H1 (cell line): Measurements from ENCODE around the gene NR4A2.

Experiments
- CHD2 ChIP-seq: IDR thresholded peaks from 2 replicates; pipeline ENCODE4 v1.6.1; 2012; ENCODE audit warnings: low read length, improper control_type of control experiment
- HDAC2 ChIP-seq, 2 experiments: fragments of 300-600 bp in 1 of 2; sonication (generic) in 1 of 2; IDR thresholded peaks; 2 replicates each; pipeline ENCODE4 v1.6.1; 2011 to 2012; ENCODE audit warnings: low read depth in 2 of 2, low read length in 2 of 2, mild to moderate bottlenecking in 2 of 2, moderate library complexity in 2 of 2, borderline replicate concordance in 1 of 2, inconsistent platforms in 1 of 2
- NRF1 ChIP-seq: IDR thresholded peaks from 2 replicates; pipeline ENCODE4 v1.6.1; 2011; ENCODE audit warnings: mild to moderate bottlenecking, low read depth, low read length, improper control_type of control experiment
- POLR2A ChIP-seq, 2 experiments: IDR thresholded peaks; 1 replicate in 1 of 2; 2 replicates in 1 of 2; pipeline ENCODE4 v1.6.1; 2011; ENCODE audit warnings: low read depth in 2 of 2, low read length in 2 of 2, mild to moderate bottlenecking in 2 of 2; ENCODE audit errors: control extremely low read depth in 1 of 2
- POLR2AphosphoS5 ChIP-seq: IDR thresholded peaks from 2 replicates; pipeline ENCODE4 v1.6.1; 2011; ENCODE audit warnings: low read depth, low read length
- RBBP5 ChIP-seq: IDR thresholded peaks from 2 replicates; pipeline ENCODE4 v1.7.1; 2012; ENCODE audit warnings: low read depth, mild to moderate bottlenecking, inconsistent platforms, low read length, moderate library complexity, borderline replicate concordance
- TF ChIP-seq, protein P1 (sequence below), 3 experiments: IDR thresholded peaks; 1 replicate in 2 of 3; 2 replicates in 1 of 3; pipeline versions ENCODE4 v1.5.1 to v1.6.1; 2011; ENCODE audit warnings: low read length in 3 of 3, mild to moderate bottlenecking in 3 of 3, inconsistent platforms in 2 of 3, low read depth in 1 of 3, moderate library complexity in 1 of 3; ENCODE audit not compliant: insufficient read depth in 1 of 3; ENCODE audit errors: control extremely low read depth in 1 of 3

- TF ChIP-seq POLR2A (IDR thresholded peaks at IDR 0.05; ENCODE audit: control extremely low read depth in 1 of 2, low read depth in 2 of 2, low read length in 2 of 2) (no peak), CHD2 (no peak), POLR2AphosphoS5 (no peak), RBBP5 (no peak), HDAC2 (IDR thresholded peaks at IDR 0.05; ENCODE audit: borderline replicate concordance in 1 of 2, low read depth in 2 of 2, low read length in 2 of 2) (no peak), NRF1 (no peak)
- TF ChIP-seq, protein P1, sequence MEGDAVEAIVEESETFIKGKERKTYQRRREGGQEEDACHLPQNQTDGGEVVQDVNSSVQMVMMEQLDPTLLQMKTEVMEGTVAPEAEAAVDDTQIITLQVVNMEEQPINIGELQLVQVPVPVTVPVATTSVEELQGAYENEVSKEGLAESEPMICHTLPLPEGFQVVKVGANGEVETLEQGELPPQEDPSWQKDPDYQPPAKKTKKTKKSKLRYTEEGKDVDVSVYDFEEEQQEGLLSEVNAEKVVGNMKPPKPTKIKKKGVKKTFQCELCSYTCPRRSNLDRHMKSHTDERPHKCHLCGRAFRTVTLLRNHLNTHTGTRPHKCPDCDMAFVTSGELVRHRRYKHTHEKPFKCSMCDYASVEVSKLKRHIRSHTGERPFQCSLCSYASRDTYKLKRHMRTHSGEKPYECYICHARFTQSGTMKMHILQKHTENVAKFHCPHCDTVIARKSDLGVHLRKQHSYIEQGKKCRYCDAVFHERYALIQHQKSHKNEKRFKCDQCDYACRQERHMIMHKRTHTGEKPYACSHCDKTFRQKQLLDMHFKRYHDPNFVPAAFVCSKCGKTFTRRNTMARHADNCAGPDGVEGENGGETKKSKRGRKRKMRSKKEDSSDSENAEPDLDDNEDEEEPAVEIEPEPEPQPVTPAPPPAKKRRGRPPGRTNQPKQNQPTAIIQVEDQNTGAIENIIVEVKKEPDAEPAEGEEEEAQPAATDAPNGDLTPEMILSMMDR (IDR thresholded peaks at IDR 0.05; ENCODE audit: control extremely low read depth in 1 of 3, insufficient read depth in 1 of 3, low read depth in 1 of 3, low read length in 3 of 3), result no peak
These were observed 23.7 kb upstream of the NR4A2 start for GRCh38 chr2:156356014-156356754.
